SU-DHL-6 (cell line): Measurements from ENCODE around the gene SLC38A11.

Source experiments
- EZH2phosphoT487 ChIP-seq: fragments of 200-600 bp; sonication (generic), shearing (Covaris generic); conservative IDR thresholded peaks from 2 replicates; pipeline ENCODE4 v1.6.1; 2018; ENCODE audit warnings: mild to moderate bottlenecking, antibody characterized with exemption, low read length, moderate library complexity, mixed read lengths
- TF ChIP-seq, protein P1 (sequence below): fragments of 200-600 bp; sonication (generic); IDR thresholded peaks from one replicate; pipeline ENCODE4 v1.5.1; 2017; ENCODE audit warnings: antibody characterized with exemption, mild to moderate bottlenecking, low read length, moderate library complexity; ENCODE audit not compliant: insufficient read depth, poor library complexity, severe bottlenecking

DNA sequence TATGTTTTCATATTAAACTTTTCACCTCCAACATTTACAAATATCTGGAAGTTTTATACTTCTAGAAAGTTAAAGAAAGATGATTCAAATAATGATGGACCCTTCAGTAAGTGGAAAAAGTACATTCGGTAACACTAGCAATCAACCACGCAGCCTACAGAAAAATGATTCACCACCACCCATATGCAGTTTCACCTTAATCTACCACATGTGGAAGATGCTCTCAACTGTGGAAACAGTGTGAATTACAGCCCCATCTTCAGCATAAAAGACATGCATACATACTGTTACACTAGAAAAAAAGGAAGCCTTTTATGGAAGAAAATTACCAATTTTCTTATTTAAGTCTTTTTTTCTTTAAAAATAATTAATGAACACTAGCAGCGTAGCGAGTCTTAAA lies 1.1 kb downstream of the SLC38A11 start:
- TF ChIP-seq, protein P1, sequence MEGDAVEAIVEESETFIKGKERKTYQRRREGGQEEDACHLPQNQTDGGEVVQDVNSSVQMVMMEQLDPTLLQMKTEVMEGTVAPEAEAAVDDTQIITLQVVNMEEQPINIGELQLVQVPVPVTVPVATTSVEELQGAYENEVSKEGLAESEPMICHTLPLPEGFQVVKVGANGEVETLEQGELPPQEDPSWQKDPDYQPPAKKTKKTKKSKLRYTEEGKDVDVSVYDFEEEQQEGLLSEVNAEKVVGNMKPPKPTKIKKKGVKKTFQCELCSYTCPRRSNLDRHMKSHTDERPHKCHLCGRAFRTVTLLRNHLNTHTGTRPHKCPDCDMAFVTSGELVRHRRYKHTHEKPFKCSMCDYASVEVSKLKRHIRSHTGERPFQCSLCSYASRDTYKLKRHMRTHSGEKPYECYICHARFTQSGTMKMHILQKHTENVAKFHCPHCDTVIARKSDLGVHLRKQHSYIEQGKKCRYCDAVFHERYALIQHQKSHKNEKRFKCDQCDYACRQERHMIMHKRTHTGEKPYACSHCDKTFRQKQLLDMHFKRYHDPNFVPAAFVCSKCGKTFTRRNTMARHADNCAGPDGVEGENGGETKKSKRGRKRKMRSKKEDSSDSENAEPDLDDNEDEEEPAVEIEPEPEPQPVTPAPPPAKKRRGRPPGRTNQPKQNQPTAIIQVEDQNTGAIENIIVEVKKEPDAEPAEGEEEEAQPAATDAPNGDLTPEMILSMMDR = no peak
- TF ChIP-seq EZH2phosphoT487 = no peak
